ENCODE results near the gene EVC.
A peak's percentile ranks its signal among the peaks of the same experiment; 100 is the strongest.

Gene EVC

DNA sequence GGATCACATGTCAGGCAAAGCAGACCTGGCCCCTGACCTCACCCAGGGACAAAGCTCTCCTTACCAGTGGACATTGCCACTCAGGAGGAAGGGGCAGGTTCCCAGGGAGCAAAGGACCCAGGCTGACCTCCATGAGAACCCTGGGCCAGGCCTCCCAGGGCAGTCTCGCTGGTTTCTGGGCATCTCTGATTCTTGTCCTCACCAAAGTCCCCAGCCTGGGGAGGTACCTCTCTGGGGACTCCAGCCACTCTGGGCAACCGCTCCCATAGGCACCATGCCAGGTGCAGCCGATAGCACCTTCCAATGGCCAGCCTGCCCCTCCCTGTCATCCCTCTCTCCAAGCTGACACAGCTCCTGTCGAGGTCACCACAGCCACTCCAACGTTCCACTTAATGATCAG lies 10.5 kb upstream of the EVC start:
- TF ChIP-seq, protein P1, sequence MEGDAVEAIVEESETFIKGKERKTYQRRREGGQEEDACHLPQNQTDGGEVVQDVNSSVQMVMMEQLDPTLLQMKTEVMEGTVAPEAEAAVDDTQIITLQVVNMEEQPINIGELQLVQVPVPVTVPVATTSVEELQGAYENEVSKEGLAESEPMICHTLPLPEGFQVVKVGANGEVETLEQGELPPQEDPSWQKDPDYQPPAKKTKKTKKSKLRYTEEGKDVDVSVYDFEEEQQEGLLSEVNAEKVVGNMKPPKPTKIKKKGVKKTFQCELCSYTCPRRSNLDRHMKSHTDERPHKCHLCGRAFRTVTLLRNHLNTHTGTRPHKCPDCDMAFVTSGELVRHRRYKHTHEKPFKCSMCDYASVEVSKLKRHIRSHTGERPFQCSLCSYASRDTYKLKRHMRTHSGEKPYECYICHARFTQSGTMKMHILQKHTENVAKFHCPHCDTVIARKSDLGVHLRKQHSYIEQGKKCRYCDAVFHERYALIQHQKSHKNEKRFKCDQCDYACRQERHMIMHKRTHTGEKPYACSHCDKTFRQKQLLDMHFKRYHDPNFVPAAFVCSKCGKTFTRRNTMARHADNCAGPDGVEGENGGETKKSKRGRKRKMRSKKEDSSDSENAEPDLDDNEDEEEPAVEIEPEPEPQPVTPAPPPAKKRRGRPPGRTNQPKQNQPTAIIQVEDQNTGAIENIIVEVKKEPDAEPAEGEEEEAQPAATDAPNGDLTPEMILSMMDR (IDR thresholded peaks at IDR 0.05): no peak
- no peak overlapping the region for H3K4me3 ChIP-seq
- no peak for DNase-seq (ENCODE audit: low spot score)
- no peak overlapping the region for H3K27ac ChIP-seq

DNA sequence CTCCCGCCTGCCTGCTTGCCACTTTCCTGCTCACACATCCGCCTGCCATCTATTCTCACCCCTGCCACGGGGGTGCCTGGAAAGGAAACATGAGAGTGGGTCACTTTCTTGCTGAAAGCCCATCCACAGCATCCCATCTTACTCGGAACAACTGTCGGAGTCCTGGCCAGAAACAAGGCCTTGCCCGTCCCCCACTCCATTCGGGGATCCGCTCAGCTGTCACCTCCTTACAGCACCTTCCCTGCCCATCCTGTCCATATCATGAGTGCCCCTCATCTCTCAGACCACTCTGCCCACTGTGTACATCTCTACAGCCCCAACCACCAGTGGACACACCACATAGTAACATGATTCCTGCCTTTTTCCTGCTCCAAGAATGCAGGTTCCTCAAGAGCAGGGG lies 9.0 kb upstream of the EVC start:
- TF ChIP-seq, protein P1 (IDR thresholded peaks at IDR 0.05): no peak
- Histone ChIP-seq H3K27ac (no peak overlapping the region), H3K4me3 (no peak overlapping the region)
- no peak for DNase-seq (ENCODE audit: low spot score)

- TF ChIP-seq, protein P1 (IDR thresholded peaks at IDR 0.05): no peak
- Histone ChIP-seq H3K27ac (no peak overlapping the region), H3K4me3 (no peak overlapping the region)
- no peak for DNase-seq (ENCODE audit: low spot score)
Measured at GRCh38 chr4:5703831-5704230, 7.2 kb upstream of the EVC start.

GRCh38 chr4:5704276-5704675 lies 6.7 kb upstream of the EVC start:
- no peak overlapping the region for H3K27ac ChIP-seq
- no peak overlapping the region for H3K4me3 ChIP-seq
- DNase-seq (ENCODE audit: low spot score): no peak
- TF ChIP-seq, protein P1 (IDR thresholded peaks at IDR 0.05): no peak

DNA sequence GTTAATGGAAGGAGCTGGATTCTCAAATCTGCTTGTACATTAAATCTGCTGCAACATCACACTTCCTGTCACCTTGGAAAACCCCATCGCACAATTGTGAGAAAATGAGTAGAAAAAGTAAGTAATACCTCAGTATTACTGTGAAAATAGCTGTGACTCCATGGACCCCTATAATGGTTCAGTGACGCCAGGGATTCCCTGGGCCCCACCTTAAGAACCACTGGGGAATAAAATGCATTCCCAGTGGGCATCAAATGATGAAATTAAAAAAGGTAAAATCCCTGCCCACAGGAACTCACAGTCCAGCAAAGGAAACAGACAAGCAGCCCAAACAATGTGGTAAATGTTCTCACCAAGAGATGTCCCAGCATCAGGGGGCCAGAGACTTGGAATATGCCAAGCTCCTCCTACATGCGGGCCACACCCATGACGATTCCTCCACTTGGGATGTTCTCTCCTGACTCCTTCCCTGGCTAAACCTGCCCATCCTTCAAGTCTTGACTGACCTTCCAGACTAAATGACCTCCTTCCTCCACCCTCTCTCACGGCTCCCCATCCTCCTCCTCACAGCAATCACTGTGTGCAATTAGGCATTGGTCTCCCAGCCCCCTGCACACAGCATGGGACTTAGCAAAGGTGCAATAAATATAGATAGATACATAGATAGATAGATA lies 5.2 kb upstream of the EVC start:
- Histone ChIP-seq H3K4me3 (no peak overlapping the region), H3K27ac (peak overlapping the region in 1 of 2 donors; percentile 44)
- TF ChIP-seq, protein P1 (IDR thresholded peaks at IDR 0.05): no peak
- no peak for DNase-seq (ENCODE audit: low spot score)

DNA sequence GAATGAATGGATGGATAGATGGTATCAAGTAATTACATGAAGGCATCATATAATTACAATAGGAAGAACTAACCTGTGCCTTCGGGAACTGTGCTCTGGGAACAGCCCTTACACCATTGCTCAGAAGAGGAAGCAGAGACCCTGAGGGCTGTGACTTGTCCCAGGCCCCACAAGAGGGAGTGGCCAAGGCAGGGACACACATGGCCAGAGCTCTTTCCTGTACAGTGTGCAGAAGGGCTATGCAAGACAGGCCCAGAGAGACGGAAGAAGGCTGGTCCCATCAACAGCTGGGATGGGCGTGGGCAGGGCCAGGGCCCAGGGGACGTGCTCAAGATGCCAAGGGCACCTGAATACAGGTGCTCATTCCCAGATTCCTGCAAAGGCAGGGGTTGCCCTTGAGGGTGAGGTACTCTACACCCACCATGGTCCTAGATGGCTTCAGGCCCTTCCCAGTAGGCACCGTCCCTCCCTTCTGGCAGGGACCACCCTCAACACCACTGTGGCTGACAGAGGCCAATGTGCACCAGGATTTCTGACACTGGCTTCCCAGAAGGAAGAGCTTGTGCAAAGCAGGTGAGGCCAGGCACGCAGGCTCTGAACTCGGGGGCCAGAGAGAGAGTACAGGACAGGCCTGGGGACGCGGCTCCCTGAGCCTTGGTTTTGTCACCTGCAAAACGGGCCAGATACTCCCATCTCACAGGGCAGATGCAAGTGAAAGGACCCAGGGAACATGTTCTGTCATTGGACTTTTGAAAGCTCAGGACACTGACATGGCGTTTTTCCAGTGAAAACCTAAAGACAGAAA lies 4.3 kb upstream of the EVC start:
- no peak for DNase-seq (ENCODE audit: low spot score)
- Histone ChIP-seq H3K4me3 (peak overlapping the region; percentile 81), H3K27ac (peak overlapping the region in 1 of 2 donors; percentile 91)
- TF ChIP-seq, protein P1 (IDR thresholded peaks at IDR 0.05): no peak

- TF ChIP-seq, protein P1 (IDR thresholded peaks at IDR 0.05): no peak
- peak overlapping the region in 1 of 2 donors; percentile 91 for H3K27ac ChIP-seq
- H3K4me3 ChIP-seq: peak overlapping the region; percentile 81
- DNase-seq (ENCODE audit: low spot score): no peak
Measured at GRCh38 chr4:5707366-5707765, 3.6 kb upstream of the EVC start.

Measured in coronary artery (tissue), 2 donors.